NCI-H774 (cell line): Measurements from ENCODE around the gene NGFR.

Experiments used
- DNase-seq: peaks from one replicate; lab custom pipeline; 2025; lab: John Stamatoyannopoulos, UW

Gene NGFR, protein sequence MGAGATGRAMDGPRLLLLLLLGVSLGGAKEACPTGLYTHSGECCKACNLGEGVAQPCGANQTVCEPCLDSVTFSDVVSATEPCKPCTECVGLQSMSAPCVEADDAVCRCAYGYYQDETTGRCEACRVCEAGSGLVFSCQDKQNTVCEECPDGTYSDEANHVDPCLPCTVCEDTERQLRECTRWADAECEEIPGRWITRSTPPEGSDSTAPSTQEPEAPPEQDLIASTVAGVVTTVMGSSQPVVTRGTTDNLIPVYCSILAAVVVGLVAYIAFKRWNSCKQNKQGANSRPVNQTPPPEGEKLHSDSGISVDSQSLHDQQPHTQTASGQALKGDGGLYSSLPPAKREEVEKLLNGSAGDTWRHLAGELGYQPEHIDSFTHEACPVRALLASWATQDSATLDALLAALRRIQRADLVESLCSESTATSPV

DNA sequence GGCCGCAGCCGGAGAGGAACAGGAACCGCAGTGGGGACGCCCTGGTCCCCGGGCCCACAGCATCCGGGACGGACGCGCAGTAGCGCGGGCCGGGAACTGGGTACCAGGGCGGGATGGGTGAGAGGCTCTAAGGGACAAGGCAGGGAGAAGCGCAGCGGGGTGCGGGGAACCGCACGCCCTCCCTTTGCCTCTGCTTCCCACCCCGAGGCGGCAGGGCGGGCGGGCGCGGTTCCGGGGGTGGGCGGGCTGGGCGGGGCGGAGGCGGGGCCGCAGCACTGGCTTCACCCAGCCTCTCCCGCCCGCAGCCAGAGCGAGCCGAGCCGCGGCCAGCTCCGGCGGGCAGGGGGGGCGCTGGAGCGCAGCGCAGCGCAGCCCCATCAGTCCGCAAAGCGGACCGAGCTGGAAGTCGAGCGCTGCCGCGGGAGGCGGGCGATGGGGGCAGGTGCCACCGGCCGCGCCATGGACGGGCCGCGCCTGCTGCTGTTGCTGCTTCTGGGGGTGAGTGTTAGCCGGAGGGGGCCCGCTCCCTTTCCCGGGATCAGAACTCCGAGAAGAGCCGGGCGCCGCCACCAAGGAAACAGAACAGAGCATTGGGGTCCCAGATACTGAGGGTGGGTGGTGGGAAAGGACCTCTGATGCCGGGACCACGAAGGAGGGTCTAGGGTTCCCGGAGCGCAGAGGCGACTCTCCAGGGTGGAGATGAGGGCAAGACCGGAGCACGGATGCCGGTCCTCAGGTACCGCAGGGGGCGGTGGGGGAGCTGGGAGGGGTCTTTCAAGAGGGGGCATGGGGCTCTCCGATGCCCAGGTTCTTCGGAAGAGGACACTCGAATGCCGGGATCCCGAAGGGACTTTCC, at the start of gene NGFR:
Gene NGFR (plus strand): TSS at position 308 of the 856 bp plus-strand sequence. CDS start 125 bp downstream, at position 433.
- peak; percentile 43 for DNase-seq

DNA sequence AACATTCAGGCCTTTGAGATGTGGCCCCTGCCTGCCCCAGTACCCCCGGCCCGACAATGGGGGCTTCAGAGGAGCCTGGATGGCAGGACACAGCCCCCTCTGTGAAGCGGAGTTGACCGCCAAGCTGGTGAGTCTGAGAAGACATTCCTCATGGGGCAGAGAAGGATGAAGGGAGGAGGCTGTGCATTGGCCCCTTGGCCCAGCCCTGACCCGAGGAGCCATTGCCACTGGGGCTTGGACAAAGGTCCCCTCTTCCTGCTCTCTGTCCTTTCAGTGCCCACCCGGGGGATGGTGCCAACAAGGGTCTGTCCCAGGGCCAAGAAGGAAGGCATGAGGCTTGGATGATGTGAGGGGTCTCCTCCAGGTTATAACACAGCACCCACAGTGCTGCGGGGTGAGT, 49.5 kb upstream of the NGFR start:
- no peak for DNase-seq

DNA sequence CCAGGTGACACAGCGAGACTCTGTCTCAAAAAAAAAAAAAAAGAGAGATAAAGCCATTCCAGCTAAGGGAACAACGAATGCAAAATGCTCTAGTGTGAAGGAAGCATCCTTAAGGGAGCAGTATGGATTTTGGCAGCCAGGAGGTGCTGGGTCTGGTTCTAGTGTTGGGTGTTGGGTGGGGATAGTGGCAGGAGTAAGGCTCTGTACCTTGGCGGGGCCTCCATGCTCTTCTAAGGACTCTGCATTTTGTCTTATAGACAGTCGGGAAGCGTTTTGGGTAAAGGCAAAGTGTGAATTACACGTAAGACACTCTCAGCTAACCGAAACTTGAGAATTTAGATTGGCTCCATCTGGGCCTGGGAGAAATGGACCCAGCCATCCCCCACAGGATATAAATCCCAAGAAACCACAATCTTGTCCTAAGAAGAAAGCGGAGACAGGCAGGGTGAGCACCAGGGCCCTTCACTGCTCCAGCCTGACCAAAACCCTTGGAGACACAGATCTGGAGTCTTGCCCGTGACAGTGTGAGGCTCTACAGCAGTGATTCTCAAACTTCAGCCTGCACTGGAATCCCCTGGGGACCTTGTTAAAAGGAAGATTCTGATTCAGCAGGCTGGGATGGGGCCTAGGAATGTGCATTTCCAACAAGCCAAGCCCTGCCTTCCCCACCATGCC, 47.3 kb upstream of the NGFR start:
- DNase-seq, result no peak

DNA sequence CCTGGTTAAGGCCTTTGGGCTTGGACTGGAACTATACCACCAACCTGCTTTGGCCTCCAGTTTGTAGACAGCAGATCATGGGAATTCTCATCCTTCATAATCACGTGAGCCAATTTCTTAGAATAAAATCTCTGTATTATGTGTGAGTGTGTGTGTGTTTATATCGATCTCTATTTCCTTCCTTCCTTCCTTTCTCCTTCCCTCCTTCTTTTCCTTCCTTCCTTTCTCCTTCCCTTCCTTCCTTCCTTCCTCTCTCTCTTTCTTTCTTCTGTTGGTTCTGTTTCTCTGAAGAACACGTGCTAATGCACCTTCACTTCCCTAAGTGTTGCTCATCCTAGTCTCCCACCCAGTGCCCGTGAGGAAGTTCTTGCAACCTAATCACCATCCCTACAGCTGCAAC, 44.9 kb upstream of the NGFR start:
- no peak for DNase-seq

DNA sequence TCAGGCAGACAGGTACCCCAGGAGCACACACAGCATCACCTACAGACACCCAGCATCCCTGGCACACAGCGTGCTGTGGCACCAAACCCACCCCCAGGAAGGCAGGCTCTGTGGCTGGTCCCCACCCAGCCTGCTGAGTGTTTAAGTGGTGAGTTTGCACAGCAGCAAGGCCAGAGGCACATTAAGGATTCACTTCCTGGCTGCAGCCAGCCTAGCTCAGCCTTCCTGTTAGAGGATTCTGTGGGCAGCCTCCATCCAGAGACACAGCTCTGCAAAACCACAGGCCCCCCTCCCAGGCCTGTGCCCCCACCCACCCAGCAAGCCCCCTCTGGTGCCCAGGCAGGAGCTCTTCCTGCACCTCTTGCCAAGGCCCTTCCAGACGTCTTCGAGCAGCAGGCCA, 44.4 kb upstream of the NGFR start:
- no peak for DNase-seq

DNA sequence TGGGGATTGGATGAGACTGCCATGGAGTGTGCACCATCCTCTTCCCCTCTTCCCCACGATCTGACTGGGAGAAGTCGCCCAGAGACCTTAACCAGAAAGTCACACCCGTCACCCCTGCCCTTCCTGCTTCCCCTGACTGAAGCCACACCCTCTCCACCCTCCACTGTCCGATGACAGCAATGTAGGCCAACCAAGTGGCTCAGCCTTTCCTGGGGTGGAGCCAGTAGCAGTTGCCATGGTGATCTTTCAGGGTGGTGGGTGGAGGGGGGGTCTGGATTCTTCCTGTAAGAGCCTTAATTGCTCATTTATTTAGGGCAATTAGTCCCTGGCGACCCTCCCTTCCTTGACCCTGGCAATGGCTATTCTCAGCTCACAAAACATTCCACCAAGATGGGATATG, 42.9 kb upstream of the NGFR start:
- no peak for DNase-seq

DNA sequence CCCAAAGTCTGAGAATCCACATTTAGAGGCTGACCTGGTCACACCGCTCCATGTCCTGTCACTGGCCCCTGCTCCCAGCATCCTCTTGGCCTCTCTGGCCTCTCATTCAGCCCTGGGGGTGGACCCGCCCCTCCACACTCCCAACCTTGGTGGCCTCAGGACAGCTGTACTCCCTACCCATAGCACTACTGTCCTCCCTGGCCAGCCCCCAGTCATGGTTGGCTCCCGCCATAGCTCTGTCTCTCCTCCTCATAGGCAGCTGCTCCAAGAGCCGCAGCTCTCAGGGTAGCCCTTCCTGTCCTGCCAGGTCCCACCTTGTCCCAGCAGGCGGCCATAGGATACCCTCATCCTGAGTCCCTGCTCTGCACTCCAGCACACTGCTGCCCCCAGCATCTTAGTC, 42.4 kb upstream of the NGFR start:
- no peak for DNase-seq

DNA sequence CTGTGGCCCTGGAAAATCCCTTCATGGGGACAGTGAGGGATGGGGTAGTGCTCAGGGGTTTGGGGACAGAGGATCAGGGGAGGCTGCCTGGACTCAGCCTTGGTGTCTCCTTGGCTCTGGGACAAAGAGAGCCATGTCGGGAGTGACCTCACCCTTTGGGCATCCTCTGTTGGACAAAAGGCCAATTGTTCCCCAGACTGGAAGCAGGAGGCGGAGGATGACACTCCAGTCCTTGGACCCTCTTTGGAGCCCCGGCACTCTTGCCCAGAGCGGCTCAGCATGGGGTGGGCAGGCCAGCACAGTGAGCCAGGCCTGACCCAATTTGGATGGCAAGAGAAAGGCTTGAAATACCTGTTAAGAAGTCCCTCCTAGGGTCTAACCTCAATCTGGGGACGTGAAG, 41.0 kb upstream of the NGFR start:
- DNase-seq, result no peak

DNA sequence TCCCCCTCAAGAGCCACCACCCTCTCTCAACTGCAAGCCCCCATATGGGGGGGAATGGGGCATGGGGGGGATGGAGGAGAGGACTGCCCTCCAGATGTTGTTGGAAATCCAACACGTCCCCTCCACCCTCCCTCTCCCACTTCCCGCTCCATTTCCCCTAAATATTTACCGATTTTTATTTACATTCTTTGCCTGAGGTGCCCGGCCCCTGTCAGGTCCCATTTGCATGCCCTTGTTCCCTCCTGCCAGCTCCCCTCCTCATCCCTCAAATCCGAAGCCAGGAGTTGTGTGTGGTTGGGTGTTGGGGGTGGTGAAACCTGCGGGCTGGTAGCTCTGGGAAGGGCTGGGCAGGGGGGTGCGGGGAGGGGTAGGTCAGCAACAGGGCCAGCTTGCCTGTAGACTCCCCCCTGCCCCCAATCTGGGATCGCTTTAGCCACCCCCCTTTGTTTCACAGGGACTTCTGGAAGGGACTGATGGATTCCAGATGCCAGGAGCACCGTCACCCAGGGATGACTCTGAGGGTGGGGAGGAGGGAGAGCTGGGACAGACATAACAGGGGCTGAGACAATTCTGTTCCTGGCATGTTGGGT, 39.7 kb upstream of the NGFR start:
- DNase-seq, result no peak

DNA sequence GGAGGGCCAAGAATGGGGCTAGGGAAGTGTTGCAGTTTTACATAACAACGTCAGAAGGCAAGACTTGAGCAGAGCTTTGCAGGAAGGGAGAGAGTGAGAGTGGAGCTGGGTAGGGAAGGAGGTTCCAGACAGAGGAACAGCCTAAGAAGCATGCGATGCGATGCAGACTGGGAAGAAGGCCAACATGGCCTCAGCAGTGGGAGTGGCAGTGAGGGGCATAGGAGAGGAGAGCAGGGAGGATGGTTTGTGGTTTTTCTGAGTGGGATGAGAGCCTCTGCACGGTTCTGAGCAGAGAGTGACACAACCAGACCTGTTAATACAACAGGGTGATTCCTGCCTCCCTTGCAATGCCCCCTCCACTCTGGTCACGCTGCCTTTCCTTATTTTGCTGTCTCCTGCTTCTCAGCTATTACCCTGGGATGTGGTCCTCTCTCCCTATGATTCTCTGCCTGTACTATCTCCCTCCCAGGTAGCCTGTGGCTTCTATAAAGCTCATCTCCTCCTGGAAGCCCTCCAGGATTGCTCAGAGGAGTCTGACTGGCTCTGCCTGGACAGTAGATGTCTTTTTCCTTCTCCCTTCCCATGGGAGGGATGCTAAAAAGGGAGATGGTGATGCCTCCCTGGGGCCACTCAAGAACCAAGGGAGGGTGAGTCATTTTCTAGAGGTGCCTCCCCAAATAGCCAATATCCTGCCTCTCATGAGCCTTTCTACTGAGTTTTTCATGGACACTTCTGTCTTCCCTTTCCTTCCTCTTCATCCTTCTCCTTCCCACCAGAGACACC, 38.7 kb upstream of the NGFR start:
- DNase-seq, result no peak

DNA sequence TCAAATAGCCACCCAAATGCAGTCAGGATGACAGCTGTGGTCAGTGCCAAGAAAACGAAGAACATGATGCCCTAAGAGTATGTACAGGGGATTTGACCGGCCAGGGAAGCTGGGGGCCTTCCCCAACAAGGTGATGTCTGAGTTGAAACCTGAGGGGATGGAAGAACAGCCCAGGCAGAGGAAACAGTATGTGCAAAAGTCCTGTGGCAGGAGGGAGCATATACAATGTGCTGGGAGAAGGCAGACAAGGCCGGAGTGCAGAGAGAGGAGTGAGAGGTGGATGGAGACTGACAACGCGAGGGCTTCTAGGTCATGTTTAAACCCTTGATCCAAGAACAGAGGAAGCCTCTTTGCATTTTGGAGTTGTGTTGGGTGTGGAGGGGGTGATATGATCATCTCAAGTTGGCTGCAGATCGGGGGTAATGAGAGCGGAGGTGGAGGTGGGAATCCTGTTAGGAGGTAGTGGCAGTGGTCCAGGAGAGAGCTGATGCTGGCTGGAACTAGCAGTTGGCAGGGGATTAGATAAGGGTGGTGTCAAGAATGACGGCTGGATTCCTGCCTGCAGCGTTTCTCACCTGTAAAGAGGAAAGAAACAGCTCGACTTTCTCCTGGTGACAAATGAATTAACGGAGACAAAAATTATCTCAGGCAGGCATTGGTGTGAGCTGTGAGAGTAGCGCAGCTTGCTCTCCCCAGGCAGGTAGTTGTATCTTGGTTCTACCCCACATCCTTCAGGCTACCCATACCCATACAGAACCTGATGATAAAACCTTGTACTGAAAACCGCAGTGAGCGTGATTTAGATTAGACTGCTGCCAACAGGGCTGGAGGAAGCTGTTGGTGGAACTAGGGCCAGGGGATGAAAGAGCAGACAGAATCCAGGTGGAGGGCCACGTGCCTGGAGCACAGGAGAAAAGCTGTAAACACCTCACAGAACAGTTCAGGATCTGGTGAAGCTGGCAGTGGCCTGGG, 37.2 kb upstream of the NGFR start:
- no peak for DNase-seq

DNA sequence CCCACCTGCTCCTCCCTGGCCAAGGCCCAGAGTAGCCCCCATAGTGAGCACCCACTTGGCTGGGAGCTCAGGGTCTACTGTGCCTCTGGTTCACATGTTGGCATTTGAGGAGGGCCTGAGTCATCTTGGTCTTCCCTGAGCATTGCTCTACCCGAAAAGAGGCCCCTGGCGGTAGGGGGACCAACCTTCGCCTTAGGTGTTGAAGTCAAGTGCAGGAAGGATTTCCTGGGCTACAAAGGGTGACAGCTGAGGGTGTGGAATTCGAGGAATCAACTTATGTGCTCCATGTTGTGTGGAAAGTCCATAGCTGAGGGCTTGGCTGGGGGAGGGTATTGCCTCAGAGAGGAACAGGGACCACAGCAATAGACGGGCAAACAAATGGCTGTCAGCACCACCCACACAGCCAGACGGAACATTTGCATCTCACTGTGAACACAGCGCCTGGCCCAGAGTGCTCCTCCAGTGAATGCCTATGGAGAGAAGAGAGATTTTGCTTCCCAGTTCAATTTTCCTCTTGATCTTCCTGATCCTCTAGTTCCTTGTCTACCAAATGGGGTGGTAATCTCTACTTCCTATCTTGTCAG, 35.6 kb upstream of the NGFR start:
- DNase-seq, result no peak

DNA sequence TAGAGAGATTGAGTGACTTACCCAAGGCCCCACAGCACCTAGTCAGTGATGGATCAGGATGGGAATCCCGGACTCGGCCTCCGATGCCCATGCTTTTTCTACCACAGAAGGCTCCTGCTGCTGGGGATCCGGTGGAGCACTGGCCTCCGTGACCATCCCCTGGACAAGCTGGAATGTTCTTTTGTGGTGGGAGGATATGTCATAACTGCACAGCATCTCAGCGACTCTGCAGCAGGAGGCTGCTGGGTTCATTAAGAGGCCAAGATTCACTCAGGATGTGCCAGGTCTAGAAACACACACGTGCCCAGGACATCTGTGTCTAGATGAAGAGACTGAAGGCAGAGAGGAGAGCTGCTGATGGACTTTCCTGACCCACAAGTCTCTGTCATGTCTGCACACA, 34.7 kb upstream of the NGFR start:
- no peak for DNase-seq

DNA sequence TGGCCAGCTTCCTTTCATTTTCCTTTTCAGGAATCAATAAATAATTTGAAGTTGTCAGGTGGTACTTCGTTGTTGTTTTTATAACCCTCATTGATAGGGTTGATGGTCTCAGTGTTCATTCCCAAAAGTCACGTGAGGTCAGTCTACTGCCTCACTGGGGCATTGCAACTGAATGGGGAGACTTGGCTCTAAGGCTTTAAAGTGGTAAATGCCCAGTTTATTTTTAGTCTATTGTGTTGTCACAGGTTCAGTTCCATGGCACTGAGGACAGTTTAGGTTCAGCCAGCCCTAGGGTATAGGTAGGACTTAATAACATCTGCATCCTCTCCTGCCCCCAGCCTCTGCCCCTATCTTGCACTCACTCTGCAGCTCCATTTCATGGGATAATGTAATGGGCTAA, 33.5 kb upstream of the NGFR start:
- DNase-seq, result no peak

DNA sequence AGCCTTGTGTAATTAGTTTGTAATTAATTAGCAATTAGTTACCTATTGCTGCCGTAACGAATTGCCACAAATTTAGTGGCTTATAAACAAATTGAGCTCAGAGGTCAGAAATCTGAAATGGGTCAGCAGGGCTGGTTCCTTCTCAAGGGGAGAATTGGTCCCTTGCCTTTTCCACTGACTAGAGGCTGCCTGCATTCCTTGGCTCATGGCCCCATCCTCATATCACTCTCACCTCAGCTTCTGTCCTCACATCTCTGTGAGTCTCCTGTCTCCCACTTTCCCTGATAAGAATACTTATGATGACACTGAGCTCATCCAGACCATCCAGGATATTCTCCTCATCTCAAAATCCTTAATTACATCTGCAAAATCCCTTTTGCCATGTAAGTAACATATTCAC, 31.0 kb upstream of the NGFR start:
- DNase-seq, result no peak

DNA sequence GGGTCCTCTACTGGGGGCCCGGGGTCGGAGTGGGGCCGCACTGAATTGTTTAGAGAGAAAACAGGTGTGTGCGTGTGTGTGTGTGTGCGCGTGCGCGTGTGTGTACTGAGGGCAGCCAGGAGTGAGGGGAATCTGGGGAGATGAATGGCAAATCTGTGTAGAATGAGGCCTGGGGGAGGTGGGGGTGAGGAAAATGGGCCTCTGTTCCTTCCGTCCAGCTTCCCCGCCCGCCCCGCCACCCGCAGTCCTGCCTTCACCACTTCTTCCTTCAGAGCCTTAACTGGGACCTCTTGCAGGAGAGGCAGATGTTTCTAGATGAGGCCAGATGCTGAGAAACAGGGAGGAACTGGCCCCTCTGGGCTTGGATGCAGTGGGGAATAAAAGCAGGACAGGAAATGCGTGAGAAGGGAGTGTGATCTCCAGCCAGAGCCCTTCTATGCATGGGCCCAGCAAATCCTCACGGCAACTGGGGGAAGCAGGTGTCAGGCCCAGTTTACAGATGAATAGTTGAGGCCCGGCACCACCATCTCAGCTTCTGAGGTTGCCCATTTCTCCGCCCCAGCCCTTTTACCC, 29.7 kb upstream of the NGFR start:
- DNase-seq, result no peak

DNA sequence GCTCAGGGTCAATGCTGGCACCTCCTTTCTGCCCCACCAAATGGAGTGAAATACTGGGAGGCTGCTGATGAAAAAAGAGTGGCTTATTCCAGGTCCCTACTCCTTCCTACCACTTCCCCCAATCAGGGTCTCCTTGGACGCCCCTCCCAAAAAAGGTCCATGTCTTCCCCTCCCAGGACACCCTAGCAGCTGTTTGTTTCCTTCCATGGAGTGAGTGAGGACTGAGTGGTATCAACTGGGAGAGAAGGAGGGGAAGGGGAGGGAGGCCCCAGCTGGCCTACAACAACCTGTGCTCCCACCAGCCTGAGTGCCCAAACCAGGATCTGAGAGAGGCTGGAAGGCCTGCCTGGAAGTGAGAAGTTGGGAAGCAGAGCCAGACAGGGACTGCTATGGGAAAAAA, 28.7 kb upstream of the NGFR start:
- DNase-seq, result no peak

DNA sequence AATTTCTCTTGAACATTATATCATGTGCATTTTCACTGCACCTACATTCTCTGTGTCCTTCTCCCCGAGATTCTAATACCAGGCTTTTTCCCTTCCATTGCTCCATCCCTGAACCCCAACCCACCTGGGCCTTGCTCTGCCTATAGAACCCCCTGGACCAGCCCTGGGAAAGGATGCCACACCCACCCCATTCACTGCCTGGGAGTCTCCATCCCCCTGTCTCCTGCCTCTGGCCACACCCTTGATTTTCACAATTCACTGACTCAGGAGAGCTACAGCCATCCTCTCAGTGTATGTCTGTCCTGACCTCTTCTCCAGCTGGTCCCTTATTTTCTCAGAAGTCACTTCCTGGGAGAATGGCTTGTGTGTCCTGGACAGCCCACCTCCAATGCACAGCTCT, 27.9 kb upstream of the NGFR start:
- no peak for DNase-seq

DNA sequence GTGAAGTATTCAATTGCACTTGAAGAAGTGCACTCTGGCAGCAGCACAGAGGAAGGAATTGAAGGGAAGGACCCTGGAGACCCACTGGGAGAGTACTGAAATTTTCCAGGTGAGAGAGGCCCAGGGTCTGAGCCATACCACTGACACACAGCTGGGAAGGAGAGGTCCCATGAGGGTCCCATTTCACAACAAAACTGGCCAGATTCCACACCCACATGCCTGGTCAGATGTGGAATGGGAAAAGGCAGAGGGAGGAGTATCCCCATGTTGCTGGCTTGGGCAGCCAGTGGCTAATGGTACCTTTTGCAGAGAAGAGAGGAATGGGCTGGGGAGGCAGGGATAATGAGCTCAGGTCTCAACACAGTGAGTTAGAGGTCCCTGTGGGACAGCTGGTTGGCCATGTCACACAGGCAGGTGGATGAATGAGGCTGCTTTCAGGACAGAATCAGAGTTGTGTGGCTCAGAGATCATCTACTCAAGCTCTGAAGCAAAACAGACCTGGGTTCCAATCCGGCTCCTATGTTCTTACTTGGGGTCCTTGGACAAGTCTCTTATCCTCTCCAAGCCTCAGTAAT, 26.2 kb upstream of the NGFR start:
- DNase-seq, result no peak
